IPS DF 6.9 (cell line): ENCODE results near the gene KRTCAP2.

Source experiments
- DNase-seq: peaks from one replicate; pipeline ENCODE4 v3.0.0-alpha.2; 2013; ENCODE audit warnings: low read depth, low spot score
- H3K27ac ChIP-seq: one replicate; pipeline ENCODE4 v1.5.1; 2013; ENCODE audit warnings: low read length, control low read depth
- H3K27me3 ChIP-seq: 2 replicates; pipeline ENCODE4 v1.6.1; 2013; ENCODE audit warnings: mild to moderate bottlenecking, low read length; ENCODE audit not compliant: control insufficient read depth, insufficient read depth
- H3K36me3 ChIP-seq: 2 replicates; pipeline ENCODE4 v1.6.1; 2013; ENCODE audit warnings: low read length; ENCODE audit not compliant: control insufficient read depth, insufficient read depth
- H3K4me1 ChIP-seq: 2 replicates; pipeline ENCODE4 v1.6.1; 2013; ENCODE audit warnings: low read length; ENCODE audit not compliant: control insufficient read depth, insufficient read depth
- H3K4me3 ChIP-seq: 2 replicates; pipeline ENCODE4 v1.5.1; 2013; ENCODE audit warnings: mild to moderate bottlenecking, low read length
- H3K9me3 ChIP-seq: 2 replicates; pipeline ENCODE4 v1.6.1; 2013; ENCODE audit warnings: low read length, inconsistent platforms; ENCODE audit not compliant: control insufficient read depth, insufficient read depth
- WGBS: extraction: QIAGEN DNeasy Blood & Tissue Kit; methylation state at CpG from one replicate; pipeline ENCODE4 v1.1.7; 2013; ENCODE audit warnings: mixed read lengths, missing lambda C conversion rate; ENCODE audit not compliant: insufficient read length, insufficient coverage; 5-methylcytosine and 5-hydroxymethylcytosine counted together

KRTCAP2 gene

GRCh38 chr1:155208541-155209311, 35.6 kb upstream of the KRTCAP2 start, which contains the start of gene MTX1:
Gene MTX1, plus strand, starts transcription at chr1:155208695. Its CDS starts 110 bp downstream, at chr1:155208805.
- no peak for DNase-seq
- no CpG with 5 or more reads among the region's 64 CpGs for WGBS

GRCh38 chr1:155207806-155208540, 34.9 kb upstream of the KRTCAP2 start, which contains the start of gene THBS3:
Gene THBS3, minus strand, starts transcription at chr1:155207897. Its CDS starts 21 bp downstream, at chr1:155207876.
- Histone ChIP-seq H3K9me3 (no peaks in the 10 kb centered on the region), H3K4me3 (peak within 1 kb of the TSS; percentile 97; the same call in 1 of the 2 replicates), H3K27ac (no peak within 1 kb of the TSS), H3K36me3 (peaks cover 6% of the 10 kb centered on the region), H3K4me1 (peaks cover 5% of the 10 kb centered on the region; the same call in 1 of the 2 replicates), H3K27me3 (no peaks in the 10 kb centered on the region)
- no peak for DNase-seq
- WGBS = no CpG with 5 or more reads among the region's 17 CpGs

More at GRCh38 chr1:155208541-155209311, 35.6 kb upstream of the KRTCAP2 start, which contains the start of gene MTX1:
- Histone ChIP-seq H3K36me3 (no peaks in the 10 kb centered on the region), H3K9me3 (no peaks in the 10 kb centered on the region), H3K4me1 (peaks cover 5% of the 10 kb centered on the region; the same call in 1 of the 2 replicates), H3K27ac (no peak within 1 kb of the TSS), H3K27me3 (no peaks in the 10 kb centered on the region), H3K4me3 (peak within 1 kb of the TSS; percentile 97)

GRCh38 chr1:155206891-155207805, 34.0 kb upstream of the KRTCAP2 start:
- no peak overlapping the region for H3K27ac ChIP-seq

GRCh38 chr1:155205969-155206593, 33.0 kb upstream of the KRTCAP2 start:
- Histone ChIP-seq H3K27ac (no peak overlapping the region), H3K9me3 (no peaks in the 10 kb centered on the region), H3K36me3 (peaks cover 23% of the 10 kb centered on the region), H3K4me1 (peaks cover 5% of the 10 kb centered on the region; the same call in 1 of the 2 replicates), H3K4me3 (no peak overlapping the region), H3K27me3 (no peaks in the 10 kb centered on the region)
- no CpG with 5 or more reads among the region's 9 CpGs for WGBS
- DNase-seq = no peak

More at GRCh38 chr1:155206891-155207805, 34.0 kb upstream of the KRTCAP2 start:
- no peaks in the 10 kb centered on the region for H3K9me3 ChIP-seq
- H3K36me3 ChIP-seq = peaks cover 13% of the 10 kb centered on the region
- H3K27me3 ChIP-seq = no peaks in the 10 kb centered on the region
- no peak overlapping the region; the same call in 1 of the 2 replicates for H3K4me3 ChIP-seq
- no peak for DNase-seq
- H3K4me1 ChIP-seq = peaks cover 5% of the 10 kb centered on the region; the same call in 1 of the 2 replicates
- WGBS = no CpG with 5 or more reads among the region's 13 CpGs

GRCh38 chr1:155205035-155205434, 31.9 kb upstream of the KRTCAP2 start:
- WGBS = no CpG with 5 or more reads among the region's 14 CpGs
- Histone ChIP-seq H3K27ac (no peak overlapping the region), H3K9me3 (no peaks in the 10 kb centered on the region), H3K4me3 (no peak overlapping the region), H3K4me1 (peaks cover 5% of the 10 kb centered on the region; the same call in 1 of the 2 replicates), H3K36me3 (peaks cover 34% of the 10 kb centered on the region), H3K27me3 (no peaks in the 10 kb centered on the region)
- DNase-seq = no peak

GRCh38 chr1:155202731-155203515, 29.8 kb upstream of the KRTCAP2 start:
- Histone ChIP-seq H3K9me3 (no peaks in the 10 kb centered on the region), H3K36me3 (peaks cover 47% of the 10 kb centered on the region), H3K27me3 (no peaks in the 10 kb centered on the region), H3K4me1 (peaks cover 6% of the 10 kb centered on the region; the same call in 1 of the 2 replicates), H3K4me3 (no peak overlapping the region), H3K27ac (no peak overlapping the region)
- no peak for DNase-seq
- WGBS = no CpG with 5 or more reads among the region's 19 CpGs

GRCh38 chr1:155202198-155202597, 29.1 kb upstream of the KRTCAP2 start:
- no peak for DNase-seq
- Histone ChIP-seq H3K4me1 (peaks cover 9% of the 10 kb centered on the region), H3K4me3 (no peak overlapping the region), H3K9me3 (no peaks in the 10 kb centered on the region), H3K27ac (no peak overlapping the region), H3K36me3 (peaks cover 55% of the 10 kb centered on the region), H3K27me3 (no peaks in the 10 kb centered on the region)
- WGBS = no CpG with 5 or more reads among the region's 7 CpGs

- Histone ChIP-seq H3K4me3 (no peak overlapping the region), H3K9me3 (no peaks in the 10 kb centered on the region), H3K27ac (no peak overlapping the region), H3K27me3 (no peaks in the 10 kb centered on the region), H3K36me3 (peaks cover 61% of the 10 kb centered on the region), H3K4me1 (peaks cover 14% of the 10 kb centered on the region)
- WGBS = no CpG with 5 or more reads among the region's 5 CpGs
- DNase-seq = no peak
Measured at GRCh38 chr1:155200920-155201319, 27.8 kb upstream of the KRTCAP2 start.

- peaks cover 61% of the 10 kb centered on the region for H3K36me3 ChIP-seq
- peaks cover 14% of the 10 kb centered on the region for H3K4me1 ChIP-seq
- H3K9me3 ChIP-seq = no peaks in the 10 kb centered on the region
- DNase-seq = no peak
- H3K27ac ChIP-seq = no peak overlapping the region
- H3K27me3 ChIP-seq = no peaks in the 10 kb centered on the region
- no CpG with 5 or more reads among the region's 4 CpGs for WGBS
- H3K4me3 ChIP-seq = no peak overlapping the region
Measured at GRCh38 chr1:155199792-155200191, 26.7 kb upstream of the KRTCAP2 start.
